Measurements from ENCODE around the gene SEPTIN3.

- TF ChIP-seq CTCF (IDR thresholded peaks at IDR 0.05): peak in 4 of 7 experiments; percentile 7 to 29 (median 14)
- no peak for TF ChIP-seq POLR2A (IDR thresholded peaks at IDR 0.05)
Observed at GRCh38 chr22:41946629-41947423, 22.4 kb upstream of the SEPTIN3 start, which contains the start of gene CENPM.

All from body of pancreas (tissue), 4 donors.